K562 (cell line): ENCODE measurements around the gene TTBK1. TPM values are rescaled to one million over a fixed set of nuclear protein-coding genes. Genes with fewer than 3 reads are reported as not detected.

Source experiments
- ATAC-seq: fragments of 200-7000 bp; cut with Tn5 transposase; 3 replicates; pipeline ENCODE4 v1.9.1; 2020; ENCODE audit warnings: moderate library complexity
- BruUV-seq: library from RNA; stranded (reverse); fragments of 400-500 nt; replicated peaks from 2 replicates; lab custom pipeline; 2021; lab: Mats Ljungman, UMichigan
- CTCF ChIA-PET: fragments of 300-600 bp; formaldehyde crosslinking; extraction: SDS; loops from one replicate; lab custom pipeline; 2021; ENCODE audit warnings: low intra/inter-chr PET ratio; lab: Yijun Ruan, JAX
- POLR2A ChIA-PET: fragments of 300-600, 350-650 bp; sonication (Branson Sonifier 250); formaldehyde crosslinking; extraction: SDS; loops from one replicate; lab custom pipeline; 2021; ENCODE audit warnings: antibody characterized with exemption, inconsistent platforms; lab: Yijun Ruan, JAX
- DNase-seq, 4 experiments: peaks; one replicate each; pipeline versions ENCODE4 v3.0.0 to v3.0.0-alpha.2; 2011 to 2018; ENCODE audit warnings: low spot score in 3 of 4, mixed read lengths in 3 of 4; ENCODE audit errors: extremely low read depth in 1 of 4
- FAIRE-seq: peaks from 2 replicates; lab custom pipeline; 2011; peaks lifted over from hg19 to GRCh38; lab: Jason Lieb, UNC
- H2AFZ ChIP-seq: 2 replicates; pipeline ENCODE4 v1.6.0; 2011; ENCODE audit warnings: low read depth, low read length, control low read depth, inconsistent platforms
- H3K27ac ChIP-seq: fragments of 200-600 bp; 3 replicates; pipeline ENCODE4 v1.8.0; 2011; ENCODE audit warnings: low read depth, mild to moderate bottlenecking, control low read depth, inconsistent platforms, low read length, moderate library complexity, mixed read lengths; ENCODE audit errors: extremely low read depth
- H3K27me3 ChIP-seq, 2 experiments: fragments of 300-600 bp in 1 of 2; 2 replicates in 1 of 2; 3 replicates in 1 of 2; pipeline versions ENCODE4 v1.6.0 to v1.8.0; 2011; ENCODE audit warnings: inconsistent platforms in 2 of 2, low read length in 2 of 2, mild to moderate bottlenecking in 1 of 2, mixed read lengths in 1 of 2, moderate library complexity in 1 of 2; ENCODE audit not compliant: control insufficient read depth in 2 of 2, insufficient read depth in 2 of 2
- H3K36me3 ChIP-seq: fragments of 300-600 bp; 3 replicates; pipeline ENCODE4 v1.8.0; 2011; ENCODE audit warnings: mild to moderate bottlenecking, low read length, inconsistent platforms; ENCODE audit not compliant: control insufficient read depth, insufficient read depth
- H3K4me1 ChIP-seq, 2 experiments: fragments of 200-600 bp in 1 of 2; replicated peaks in 1 of 2; 2 replicates in 1 of 2; 3 replicates in 1 of 2; pipeline versions ENCODE4 v1.5.1 to v1.8.0; 2011; ENCODE audit warnings: inconsistent platforms in 2 of 2, low read length in 2 of 2, mild to moderate bottlenecking in 1 of 2, mixed read lengths in 1 of 2, moderate library complexity in 1 of 2; ENCODE audit not compliant: control insufficient read depth in 2 of 2, insufficient read depth in 2 of 2
- H3K4me2 ChIP-seq: 2 replicates; pipeline ENCODE4 v1.6.1; 2011; ENCODE audit warnings: low read length, control low read depth, inconsistent platforms, mixed read lengths; ENCODE audit not compliant: insufficient read depth
- H3K4me3 ChIP-seq: fragments of 200-600 bp; sonication (generic), shearing (Covaris generic); 2 replicates; pipeline ENCODE4 v1.5.1; 2016; ENCODE audit warnings: control low read depth, inconsistent platforms
- H3K79me2 ChIP-seq: fragments of 200-600 bp; 3 replicates; pipeline ENCODE4 v1.8.0; 2011; ENCODE audit warnings: low read length, inconsistent platforms; ENCODE audit not compliant: control insufficient read depth, insufficient read depth
- H3K9ac ChIP-seq, 2 experiments: 2 replicates each; pipeline versions ENCODE4 v1.6.0 to v1.6.1; 2011; ENCODE audit warnings: low read depth in 2 of 2, low read length in 2 of 2, control low read depth in 1 of 2, inconsistent platforms in 1 of 2, mild to moderate bottlenecking in 1 of 2, mixed read lengths in 1 of 2; ENCODE audit not compliant: insufficient read depth in 1 of 2
- H3K9me1 ChIP-seq: one replicate; pipeline ENCODE4 v1.6.0; 2011; ENCODE audit warnings: inconsistent platforms, mild to moderate bottlenecking, low read length, moderate library complexity; ENCODE audit not compliant: control insufficient read depth, insufficient read depth
- H3K9me3 ChIP-seq: replicated peaks from 2 replicates; pipeline ENCODE4 v1.5.1; 2011; ENCODE audit warnings: low read depth, low read length, inconsistent platforms; ENCODE audit not compliant: control insufficient read depth, insufficient read depth
- H4K20me1 ChIP-seq: replicated peaks from 2 replicates; pipeline ENCODE4 v1.6.1; 2011; ENCODE audit warnings: low read length, inconsistent platforms, mixed read lengths; ENCODE audit not compliant: control insufficient read depth, insufficient read depth
- ATF2 ChIP-seq: sonication (generic); formaldehyde crosslinking; IDR thresholded peaks from 2 replicates; pipeline ENCODE4 v1.8.1; 2022; ENCODE audit warnings: missing genetic modification reagents
- MBD2 ChIP-seq: sonication (generic); IDR thresholded peaks from 2 replicates; pipeline ENCODE4 v1.6.1; 2016; ENCODE audit warnings: low read depth, borderline replicate concordance
- MXI1 ChIP-seq: IDR thresholded peaks from 2 replicates; pipeline ENCODE4 v1.6.1; 2011; ENCODE audit warnings: low read depth, mild to moderate bottlenecking, improper control_type of control experiment, low read length
- RBM39 ChIP-seq: fragments of 200-400 bp; formaldehyde crosslinking; optimal IDR thresholded peaks from 2 replicates; pipeline ENCODE3; 2018; ENCODE audit warnings: low read depth, low read length
- SP2 ChIP-seq: IDR thresholded peaks from 2 replicates; pipeline ENCODE4 v1.6.1; 2011; ENCODE audit warnings: mild to moderate bottlenecking, low read depth, low read length, moderate library complexity; ENCODE audit not compliant: poor library complexity, severe bottlenecking; ENCODE audit errors: extremely low read depth
- ZBTB33 ChIP-seq: sonication (generic); formaldehyde crosslinking; IDR thresholded peaks from 2 replicates; pipeline ENCODE4 v1.8.1; 2023; ENCODE audit warnings: mild to moderate bottlenecking, missing genetic modification reagents
- ZFP30 ChIP-seq: fragments of 250-450 bp; sonication (Bioruptor Pico); IDR thresholded peaks from 2 replicates; pipeline ENCODE4 v1.8.0; 2022; ENCODE audit warnings: moderate library complexity, mild to moderate bottlenecking, inconsistent platforms, borderline replicate concordance
- ZNF436 ChIP-seq: fragments of 250-450, 450-650 bp; sonication (Bioruptor Pico); formaldehyde crosslinking; IDR thresholded peaks from 2 replicates; pipeline ENCODE4 v1.7.0; 2020; ENCODE audit warnings: mild to moderate bottlenecking
- WGBS: fragments of 100-300 bp; shearing (Covaris generic); methylation state at CpG from one replicate; pipeline ENCODE4 v1.1.6; 2016; ENCODE audit warnings: low coverage, mixed read lengths; ENCODE audit not compliant: insufficient coverage; ENCODE audit errors: missing lambda C conversion rate; 5-methylcytosine and 5-hydroxymethylcytosine counted together
- in situ Hi-C: fragments of 300-500 bp; cut with MboI; formaldehyde crosslinking; loops from 4 replicates; pipeline ENCODE4 v1.15.0; 2018; ENCODE audit warnings: inconsistent platforms, mixed read lengths
- intact Hi-C: fragments of 100-400 bp; cut with micrococcal nuclease; formaldehyde crosslinking; loops from 2 replicates; pipeline ENCODE4 v1.14.2; 2022
- polyA plus RNA-seq, 8 experiments: library from polyadenylated mRNA; depleted of rRNA in 4 of 8; stranded (reverse) in 5 of 8; unstranded in 3 of 8; fragments of >200 nt; fragmentation: Nextera tagmentation in 2 of 8; fragmentation: Illumina TruSeq in 1 of 8; extraction: Ambion mirVana in 2 of 8; extraction: Trizol in 1 of 8; gene quantifications; 2 replicates each; pipeline versions ENCODE4 v1.2.1 to v1.2.3, GENCODE V29; 2011 to 2014; ENCODE audit warnings: inconsistent platforms in 1 of 8, missing spikeins in 1 of 8
- total RNA-seq, 7 experiments: library from RNA; depleted of rRNA in 6 of 7; stranded (reverse); fragments of >200 nt in 6 of 7; fragmentation: Illumina TruSeq in 2 of 7; extraction: Trizol in 2 of 7; gene quantifications; 2 replicates each; pipeline versions ENCODE4 v1.2.1 to v1.2.3, GENCODE V29; 2011 to 2021; ENCODE audit warnings: low replicate concordance in 1 of 7
- TF ChIP-seq, protein P1 (sequence below), 2 experiments: fragments of 450-650 bp; formaldehyde crosslinking in 1 of 2; IDR thresholded peaks; 2 replicates each; pipeline versions ENCODE4 v1.4.0 to v1.6.1; 2014 to 2020; ENCODE audit warnings: mild to moderate bottlenecking in 2 of 2, borderline replicate concordance in 1 of 2, low read depth in 1 of 2

The TTBK1 gene
- total and polyA plus RNA-seq, 9 of the 15 experiments (the other 6 are each of a cell fraction or from before 2014, with no cell fraction given), result not detected

DNA sequence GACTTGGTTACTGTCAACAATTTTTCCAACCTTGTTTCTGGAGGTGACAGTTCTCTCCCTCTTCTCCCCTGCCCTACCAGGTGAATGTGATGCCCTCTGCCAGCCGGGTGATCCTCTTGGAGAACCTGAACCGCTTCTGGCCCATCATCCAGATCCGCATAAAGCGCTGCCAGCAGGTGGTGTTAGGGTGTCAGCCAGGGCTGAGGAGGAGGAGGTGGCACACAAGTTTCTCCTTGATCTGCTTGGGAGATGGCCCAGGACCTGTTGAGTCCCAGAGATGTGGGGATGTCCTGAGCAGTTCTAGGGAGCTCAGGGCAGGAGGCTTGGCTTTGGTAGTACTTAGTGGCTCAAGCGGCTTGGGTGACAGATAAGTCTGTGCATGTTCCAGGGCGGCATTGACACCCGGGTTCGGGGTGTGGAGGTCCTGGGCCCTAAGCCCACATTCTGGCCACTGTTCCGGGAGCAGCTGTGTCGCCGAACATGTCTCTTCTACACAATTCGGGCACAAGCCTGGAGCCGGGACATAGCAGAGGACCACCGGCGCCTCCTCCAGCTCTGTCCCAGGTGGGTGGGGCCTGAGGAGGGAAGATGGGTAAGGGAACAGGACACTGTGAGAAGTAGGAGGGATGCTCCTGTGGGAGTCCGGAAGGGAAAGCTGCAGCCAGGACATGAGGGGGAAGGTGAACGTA is 40.1 kb upstream of the TTBK1 start:
- H3K9me3 ChIP-seq, result no peaks in the 10 kb centered on the region
- 54% methylated on average over 17 of the region's 17 CpGs for WGBS
- no peak overlapping the region for H3K4me3 ChIP-seq
- no peak overlapping the region for H3K9ac ChIP-seq
- DNase-seq (no peak), FAIRE-seq (no peak), ATAC-seq (no peak)
- H3K9me1 ChIP-seq, result no peaks in the 10 kb centered on the region
- H3K4me2 ChIP-seq, result no peak overlapping the region
- in situ Hi-C loops (no loop called here), intact Hi-C loops (no loop called here)
- ChIA-PET CTCF (no interaction called here), POLR2A (interaction anchor here (0.6 to 1.0 kb wide), 4 partner anchors 15 to 23 kb away, joined by 3 read pairs; no protein-coding TSS in a partner anchor)
- no peak for TF ChIP-seq SP2
- no peak for TF ChIP-seq ZFP30
- TF ChIP-seq MXI1, result no peak
- no peak for TF ChIP-seq ZNF436 (CRISPR knock-in tag)
- TF ChIP-seq ZBTB33 (CRISPR knock-in tag), result peak; percentile 99
- no peak for TF ChIP-seq ATF2 (CRISPR knock-in tag)
- no peak for TF ChIP-seq RBM39
- TF ChIP-seq, protein P1, sequence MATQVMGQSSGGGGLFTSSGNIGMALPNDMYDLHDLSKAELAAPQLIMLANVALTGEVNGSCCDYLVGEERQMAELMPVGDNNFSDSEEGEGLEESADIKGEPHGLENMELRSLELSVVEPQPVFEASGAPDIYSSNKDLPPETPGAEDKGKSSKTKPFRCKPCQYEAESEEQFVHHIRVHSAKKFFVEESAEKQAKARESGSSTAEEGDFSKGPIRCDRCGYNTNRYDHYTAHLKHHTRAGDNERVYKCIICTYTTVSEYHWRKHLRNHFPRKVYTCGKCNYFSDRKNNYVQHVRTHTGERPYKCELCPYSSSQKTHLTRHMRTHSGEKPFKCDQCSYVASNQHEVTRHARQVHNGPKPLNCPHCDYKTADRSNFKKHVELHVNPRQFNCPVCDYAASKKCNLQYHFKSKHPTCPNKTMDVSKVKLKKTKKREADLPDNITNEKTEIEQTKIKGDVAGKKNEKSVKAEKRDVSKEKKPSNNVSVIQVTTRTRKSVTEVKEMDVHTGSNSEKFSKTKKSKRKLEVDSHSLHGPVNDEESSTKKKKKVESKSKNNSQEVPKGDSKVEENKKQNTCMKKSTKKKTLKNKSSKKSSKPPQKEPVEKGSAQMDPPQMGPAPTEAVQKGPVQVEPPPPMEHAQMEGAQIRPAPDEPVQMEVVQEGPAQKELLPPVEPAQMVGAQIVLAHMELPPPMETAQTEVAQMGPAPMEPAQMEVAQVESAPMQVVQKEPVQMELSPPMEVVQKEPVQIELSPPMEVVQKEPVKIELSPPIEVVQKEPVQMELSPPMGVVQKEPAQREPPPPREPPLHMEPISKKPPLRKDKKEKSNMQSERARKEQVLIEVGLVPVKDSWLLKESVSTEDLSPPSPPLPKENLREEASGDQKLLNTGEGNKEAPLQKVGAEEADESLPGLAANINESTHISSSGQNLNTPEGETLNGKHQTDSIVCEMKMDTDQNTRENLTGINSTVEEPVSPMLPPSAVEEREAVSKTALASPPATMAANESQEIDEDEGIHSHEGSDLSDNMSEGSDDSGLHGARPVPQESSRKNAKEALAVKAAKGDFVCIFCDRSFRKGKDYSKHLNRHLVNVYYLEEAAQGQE (IDR thresholded peaks at IDR 0.05; ENCODE audit: borderline replicate concordance), result no peak
- TF ChIP-seq, protein P1 (CRISPR knock-in tag; IDR thresholded peaks at IDR 0.05; ENCODE audit: low read depth), result no peak
- no peak for TF ChIP-seq MBD2
- H3K79me2 ChIP-seq, result no peaks in the 10 kb centered on the region
- 0 out of 3 replicates have a peak, but pooled peaks cover 4% of the 10 kb centered on the region for H3K36me3 ChIP-seq
- no peak overlapping the region for H2AFZ ChIP-seq
- no peaks in the 10 kb centered on the region for H3K27me3 ChIP-seq
- H4K20me1 ChIP-seq, result no peaks in the 10 kb centered on the region; the same call in 1 of the 2 replicates
- no TSS peak for BruUV-seq
- H3K4me1 ChIP-seq, result peaks cover 0 to 6% of the 10 kb centered on the region in 2 experiments; a peak in 2 of 5 replicates
- no peak overlapping the region for H3K27ac ChIP-seq
